Measurements from ENCODE around the gene NMNAT2. TPM values are rescaled to one million over a fixed set of nuclear protein-coding genes. Genes with fewer than 3 reads are reported as not detected.

The NMNAT2 gene
- total RNA-seq, 1 donor from 2014 or later, result 0.52 TPM

DNA sequence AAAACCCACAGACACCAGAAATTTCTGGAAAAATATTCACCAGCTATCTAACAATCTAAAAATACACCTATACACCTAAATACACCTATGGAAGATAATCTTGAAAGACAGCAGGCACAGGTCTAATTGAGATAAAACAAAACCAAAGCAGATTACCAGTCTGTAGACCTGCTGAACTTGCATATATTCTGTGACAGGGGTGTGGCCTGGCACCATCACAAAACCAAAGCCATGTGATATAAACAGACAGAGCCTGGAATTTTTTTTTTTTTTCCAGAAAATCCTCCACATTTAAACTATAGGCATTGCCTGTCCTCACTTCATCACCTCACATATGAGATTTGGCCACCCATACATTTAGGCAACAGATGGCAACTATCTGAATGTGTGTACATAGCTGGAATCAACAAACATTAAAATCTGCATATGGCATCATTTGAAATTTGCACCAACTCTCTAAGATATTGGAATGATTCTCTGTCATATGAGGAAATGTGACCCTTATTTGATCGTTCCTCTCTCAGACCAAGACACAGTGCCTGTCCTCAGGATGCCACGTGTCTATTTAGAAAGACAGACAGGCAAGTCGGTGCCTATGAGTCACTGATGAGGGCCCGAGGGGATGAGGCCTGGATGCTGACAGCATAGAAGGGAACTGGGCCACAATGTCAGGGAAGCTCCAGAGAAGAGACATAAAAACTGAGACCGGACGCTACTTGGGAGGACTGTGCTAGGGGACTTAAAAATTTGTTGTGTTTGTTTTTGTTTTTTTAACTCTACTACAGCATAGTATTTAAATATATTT, 32.6 kb downstream of the NMNAT2 start:
- TF ChIP-seq, protein P1, sequence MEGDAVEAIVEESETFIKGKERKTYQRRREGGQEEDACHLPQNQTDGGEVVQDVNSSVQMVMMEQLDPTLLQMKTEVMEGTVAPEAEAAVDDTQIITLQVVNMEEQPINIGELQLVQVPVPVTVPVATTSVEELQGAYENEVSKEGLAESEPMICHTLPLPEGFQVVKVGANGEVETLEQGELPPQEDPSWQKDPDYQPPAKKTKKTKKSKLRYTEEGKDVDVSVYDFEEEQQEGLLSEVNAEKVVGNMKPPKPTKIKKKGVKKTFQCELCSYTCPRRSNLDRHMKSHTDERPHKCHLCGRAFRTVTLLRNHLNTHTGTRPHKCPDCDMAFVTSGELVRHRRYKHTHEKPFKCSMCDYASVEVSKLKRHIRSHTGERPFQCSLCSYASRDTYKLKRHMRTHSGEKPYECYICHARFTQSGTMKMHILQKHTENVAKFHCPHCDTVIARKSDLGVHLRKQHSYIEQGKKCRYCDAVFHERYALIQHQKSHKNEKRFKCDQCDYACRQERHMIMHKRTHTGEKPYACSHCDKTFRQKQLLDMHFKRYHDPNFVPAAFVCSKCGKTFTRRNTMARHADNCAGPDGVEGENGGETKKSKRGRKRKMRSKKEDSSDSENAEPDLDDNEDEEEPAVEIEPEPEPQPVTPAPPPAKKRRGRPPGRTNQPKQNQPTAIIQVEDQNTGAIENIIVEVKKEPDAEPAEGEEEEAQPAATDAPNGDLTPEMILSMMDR (conservative IDR thresholded peaks at IDR 0.05; ENCODE audit: low read depth, low read length), result no peak
- DNase-seq (ENCODE audit: low read depth), result no peak
- H3K4me3 ChIP-seq (ENCODE audit: low read depth, low read length), result no peak overlapping the region

DNA sequence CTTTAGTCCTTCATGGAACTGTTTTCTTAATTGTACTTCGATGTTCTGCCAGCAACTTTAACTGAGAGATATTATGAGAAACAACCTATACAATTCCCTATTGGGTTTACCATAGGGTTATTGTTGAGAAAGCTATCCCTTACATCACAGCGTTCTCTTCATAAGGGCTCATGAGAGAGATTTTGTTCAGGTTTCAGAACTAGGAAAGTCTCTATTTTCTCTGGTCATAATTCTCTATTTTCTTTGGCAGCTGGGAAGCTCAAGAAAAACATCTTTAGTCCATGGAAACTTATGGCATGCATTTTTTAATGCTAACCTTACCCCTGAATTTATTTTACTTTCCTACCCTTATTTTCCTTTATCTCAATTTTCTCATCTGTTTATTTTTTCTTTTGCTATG, 38.2 kb downstream of the NMNAT2 start:
- DNase-seq (ENCODE audit: low read depth), result no peak
- TF ChIP-seq, protein P1 (conservative IDR thresholded peaks at IDR 0.05; ENCODE audit: low read depth, low read length), result no peak
- no peak overlapping the region for H3K4me3 ChIP-seq (ENCODE audit: low read depth, low read length)

DNA sequence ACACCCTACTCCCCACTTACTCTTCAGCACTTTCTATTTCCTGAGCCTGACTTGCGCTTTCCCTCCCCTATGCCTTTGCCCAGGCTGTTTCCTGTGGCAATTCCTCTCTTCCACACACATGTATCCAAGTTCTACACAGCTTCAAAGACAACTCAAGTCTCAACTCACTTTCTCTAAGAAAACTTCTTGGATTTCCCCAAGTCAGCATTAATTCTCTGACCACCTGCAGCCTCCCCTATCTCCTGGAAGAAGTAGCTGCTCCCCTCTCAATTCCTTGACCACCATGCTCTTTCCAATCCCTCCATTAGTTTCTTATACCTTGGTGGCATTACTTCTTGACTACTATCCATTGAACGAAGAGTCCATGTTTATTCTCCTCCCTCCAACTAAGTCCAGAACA, 42.8 kb downstream of the NMNAT2 start:
- DNase-seq (ENCODE audit: low read depth), result no peak
- no peak overlapping the region for H3K4me3 ChIP-seq (ENCODE audit: low read depth, low read length)
- TF ChIP-seq, protein P1 (conservative IDR thresholded peaks at IDR 0.05; ENCODE audit: low read depth, low read length), result no peak

DNA sequence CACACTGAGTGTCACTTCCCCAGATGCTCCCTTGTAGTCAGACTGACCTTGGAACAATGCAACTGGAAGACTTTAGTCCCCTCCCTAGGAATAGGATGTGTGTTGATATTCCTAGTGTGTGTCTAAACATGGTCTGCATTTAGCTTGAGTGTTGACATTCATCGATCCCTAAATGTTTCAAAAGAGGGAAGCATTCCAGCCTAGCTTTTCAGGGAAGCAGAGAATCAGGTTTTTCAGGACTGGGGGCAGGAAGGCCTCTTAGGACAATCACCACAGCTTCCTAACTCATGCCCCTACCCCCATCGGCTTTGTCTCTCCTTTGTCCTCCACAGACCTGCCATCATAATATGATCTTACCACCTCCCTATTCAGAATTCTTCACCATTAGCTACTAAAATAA, 43.4 kb downstream of the NMNAT2 start:
- no peak for DNase-seq (ENCODE audit: low read depth)
- TF ChIP-seq, protein P1 (conservative IDR thresholded peaks at IDR 0.05; ENCODE audit: low read depth, low read length), result no peak

DNA sequence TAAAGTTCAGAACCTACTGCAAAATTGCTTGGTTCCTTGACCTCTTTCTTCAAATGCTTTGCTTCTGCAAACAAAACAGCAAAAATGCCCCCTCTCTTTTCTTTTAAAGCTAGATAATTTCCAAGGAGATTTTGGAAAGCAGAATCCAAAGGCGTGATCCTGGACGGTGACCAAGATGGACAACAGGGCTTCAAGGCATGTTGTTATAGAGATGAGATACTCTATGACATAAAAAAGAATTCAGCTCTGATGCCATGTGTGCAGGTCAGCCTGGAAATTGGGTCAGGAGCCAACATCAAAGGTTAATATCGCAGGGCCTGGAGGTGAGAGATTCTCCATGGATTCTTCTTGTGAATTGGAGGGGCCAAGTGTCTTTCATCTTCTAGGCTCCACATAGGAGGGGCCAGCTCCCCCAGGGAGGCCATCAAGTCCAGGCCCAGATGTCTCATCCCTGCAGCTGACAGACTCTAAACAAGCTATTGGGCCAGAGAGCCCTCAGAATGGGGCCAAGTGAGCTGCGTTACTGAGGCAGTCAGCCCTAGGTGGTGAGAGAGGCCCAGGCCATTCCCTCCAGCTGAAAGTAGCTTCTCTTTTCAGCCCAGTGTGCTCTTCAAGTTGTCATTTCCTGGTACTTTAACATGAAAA, 45.5 kb downstream of the NMNAT2 start:
- DNase-seq (ENCODE audit: low read depth), result no peak
- no peak overlapping the region for H3K4me3 ChIP-seq (ENCODE audit: low read depth, low read length)
- TF ChIP-seq, protein P1 (conservative IDR thresholded peaks at IDR 0.05; ENCODE audit: low read depth, low read length), result no peak

More for the DNA sequence above, 43.4 kb downstream of the NMNAT2 start:
- no peak overlapping the region for H3K4me3 ChIP-seq (ENCODE audit: low read depth, low read length)

DNA sequence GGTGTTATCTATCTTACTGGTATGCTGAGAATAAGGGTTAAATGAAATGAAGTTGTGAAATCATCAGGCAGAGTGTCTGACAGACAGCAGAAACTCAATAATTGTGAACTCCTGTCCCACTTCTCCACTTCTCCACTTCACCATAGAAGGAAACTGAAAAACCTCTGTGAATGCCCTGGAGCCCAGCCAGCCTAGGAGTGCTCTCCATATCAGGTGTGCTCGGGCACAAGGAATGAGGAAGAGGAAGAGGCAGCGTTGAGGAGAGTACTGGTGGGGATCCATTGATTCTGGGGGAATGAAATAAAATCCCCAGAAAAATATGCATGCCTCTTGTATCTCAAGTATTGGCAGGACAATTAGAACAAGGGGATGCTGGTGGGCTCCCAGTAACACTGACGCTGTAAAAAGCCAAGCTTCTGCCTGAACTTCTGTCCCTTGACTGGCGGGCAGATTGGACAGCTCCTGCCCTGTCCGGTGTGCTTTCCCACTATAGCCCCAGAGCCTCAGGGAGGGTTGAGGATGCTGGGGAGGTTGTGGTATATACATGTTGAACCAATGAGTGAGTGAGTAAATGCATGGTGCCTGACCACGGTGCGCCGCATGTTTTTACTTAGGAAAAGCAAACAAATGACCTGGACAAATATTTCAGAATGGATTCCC, 47.7 kb downstream of the NMNAT2 start:
- TF ChIP-seq, protein P1 (conservative IDR thresholded peaks at IDR 0.05; ENCODE audit: low read depth, low read length), result no peak
- no peak for DNase-seq (ENCODE audit: low read depth)

More for the DNA sequence above, 47.7 kb downstream of the NMNAT2 start:
- H3K4me3 ChIP-seq (ENCODE audit: low read depth, low read length), result no peak overlapping the region

Data from epithelial cell of proximal tubule (primary cell).